ENCODE results near the gene STK11IP.

STK11IP gene

GRCh38 chr2:219552382-219553167, 45.1 kb upstream of the STK11IP start:
- Histone ChIP-seq H3K4me1 (peaks cover 5% of the 10 kb centered on the region; the same call in 1 of the 2 replicates), H3K36me3 (peaks cover 5% of the 10 kb centered on the region), H3K27me3 (no peaks in the 10 kb centered on the region), H3K4me3 (ENCODE audit: low read depth, low read length) (peak overlapping the region; percentile 72), H3K9me3 (no peaks in the 10 kb centered on the region)
- DNase-seq, result peak; percentile 96
- TF ChIP-seq CTCF (IDR thresholded peaks at IDR 0.05; ENCODE audit: low read depth, low read length), result no peak

- no peaks in the 10 kb centered on the region for H3K9me3 ChIP-seq
- peak overlapping the region; percentile 72 for H3K4me3 ChIP-seq (ENCODE audit: low read depth, low read length)
- TF ChIP-seq CTCF (IDR thresholded peaks at IDR 0.05; ENCODE audit: low read depth, low read length), result no peak
- no peak for DNase-seq
- peaks cover 5% of the 10 kb centered on the region; the same call in 1 of the 2 replicates for H3K4me1 ChIP-seq
- H3K27me3 ChIP-seq, result no peaks in the 10 kb centered on the region
- H3K36me3 ChIP-seq, result peaks cover 5% of the 10 kb centered on the region
Measured at GRCh38 chr2:219553168-219553417, 44.6 kb upstream of the STK11IP start.

- no peak for DNase-seq
- TF ChIP-seq CTCF (IDR thresholded peaks at IDR 0.05; ENCODE audit: low read depth, low read length), result no peak
- no peaks in the 10 kb centered on the region for H3K27me3 ChIP-seq
Measured at GRCh38 chr2:219553463-219553963, 44.1 kb upstream of the STK11IP start.

GRCh38 chr2:219554350-219554749, 43.3 kb upstream of the STK11IP start:
- Histone ChIP-seq H3K27me3 (no peaks in the 10 kb centered on the region), H3K36me3 (peaks cover 5% of the 10 kb centered on the region), H3K4me1 (peaks cover 5% of the 10 kb centered on the region; the same call in 1 of the 2 replicates), H3K9me3 (no peaks in the 10 kb centered on the region), H3K4me3 (ENCODE audit: low read depth, low read length) (no peak overlapping the region)
- no peak for TF ChIP-seq CTCF (IDR thresholded peaks at IDR 0.05; ENCODE audit: low read depth, low read length)
- no peak for DNase-seq

More at GRCh38 chr2:219553463-219553963, 44.1 kb upstream of the STK11IP start:
- Histone ChIP-seq H3K9me3 (no peaks in the 10 kb centered on the region), H3K4me3 (ENCODE audit: low read depth, low read length) (peak overlapping the region; percentile 72; the same call in 1 of the 2 replicates), H3K4me1 (peaks cover 5% of the 10 kb centered on the region; the same call in 1 of the 2 replicates), H3K36me3 (peaks cover 5% of the 10 kb centered on the region)

- Histone ChIP-seq H3K27me3 (no peaks in the 10 kb centered on the region), H3K36me3 (peaks cover under 1% of the 10 kb centered on the region; the same call in 1 of the 2 replicates), H3K4me3 (ENCODE audit: low read depth, low read length) (no peak overlapping the region)
Measured at GRCh38 chr2:219555956-219556355, 41.7 kb upstream of the STK11IP start.

More at GRCh38 chr2:219555956-219556355, 41.7 kb upstream of the STK11IP start:
- no peak for TF ChIP-seq CTCF (IDR thresholded peaks at IDR 0.05; ENCODE audit: low read depth, low read length)
- H3K4me1 ChIP-seq, result peaks cover 9% of the 10 kb centered on the region; the same call in 1 of the 2 replicates
- H3K9me3 ChIP-seq, result no peaks in the 10 kb centered on the region
- DNase-seq, result no peak

Data from BE2C (cell line).